ENCODE measurements around the gene DHX8. TPM values are rescaled to one million over a fixed set of nuclear protein-coding genes. Genes with fewer than 3 reads are reported as not detected.

The DHX8 gene
- total and polyA plus RNA-seq, 2 of the 8 experiments (the other 6 are each of a cell fraction or from before 2014, with no cell fraction given), result 30.5 to 59.4 TPM

DNA sequence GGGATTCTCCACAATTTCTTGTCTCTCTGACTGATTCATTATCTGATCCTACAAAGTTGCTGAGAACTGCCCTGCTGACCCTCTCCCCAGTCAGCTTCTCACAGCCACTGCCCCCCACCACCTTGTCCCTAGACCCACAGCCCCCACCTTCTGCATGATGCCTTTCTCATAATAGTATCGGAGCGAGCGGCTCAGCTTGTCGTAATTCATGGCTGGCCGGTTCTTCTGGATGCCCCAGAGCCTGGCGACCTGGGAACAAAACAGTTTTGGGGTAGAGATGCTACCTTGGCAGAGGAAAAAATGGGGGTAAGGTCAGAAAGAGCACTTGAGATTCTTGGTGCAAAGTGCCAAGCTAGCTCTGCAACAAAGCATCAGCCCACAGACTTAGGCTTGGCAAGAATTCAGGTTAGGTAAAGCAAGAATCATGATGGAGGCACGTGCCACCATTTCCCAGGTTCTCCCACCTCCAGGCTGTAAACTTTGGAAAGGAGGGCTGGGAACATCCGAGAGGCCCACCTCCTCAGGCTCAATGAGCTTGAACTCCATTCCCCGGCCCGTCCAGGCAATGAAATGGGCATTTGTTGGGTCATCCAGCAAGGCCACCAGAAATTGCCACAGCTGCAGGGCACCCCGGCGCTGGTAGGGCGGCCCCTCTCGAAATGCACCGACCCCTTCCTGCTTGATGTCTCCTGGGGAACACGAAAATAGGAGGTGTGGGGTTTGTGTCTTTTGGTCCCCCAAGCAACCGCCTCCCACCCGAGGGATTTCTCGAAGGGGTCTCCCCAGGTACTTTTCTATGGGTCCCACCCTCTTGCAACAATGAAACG is 45.4 kb downstream of the DHX8 start:
- Histone ChIP-seq H2BK20ac (ENCODE audit: low read length) (no peak overlapping the region), H2BK120ac (replicated peaks; ENCODE audit: low read depth, low read length) (no peak overlapping the region), H3K9ac (replicated peaks in 1 of 4; ENCODE audit: extremely low read depth in 1 of 4, low read depth in 3 of 4, low read length in 3 of 4) (no peak overlapping the region), H3K27ac (ENCODE audit: low read depth, low read length) (no peak overlapping the region), H2AK5ac (ENCODE audit: low read depth, low read length) (peak overlapping the region; percentile 99; the same call in 1 of the 2 replicates), H2BK12ac (ENCODE audit: low read depth, low read length) (no peak overlapping the region; the same call in 1 of the 2 replicates), H2BK15ac (ENCODE audit: low read length) (no peak overlapping the region), H4K91ac (replicated peaks; ENCODE audit: insufficient read length, low read length) (peak overlapping the region; percentile 46), H3K79me2 (ENCODE audit: control insufficient read depth in 1 of 2, insufficient read depth in 2 of 2, low read length in 2 of 2) (no peaks in the 10 kb centered on the region), H3K18ac (ENCODE audit: extremely low read depth, low read length) (peak overlapping the region; percentile 43; the same call in 1 of the 2 replicates), H2AFZ (ENCODE audit: low read length) (no peak overlapping the region), H3K4me1 (replicated peaks in 1 of 4; ENCODE audit: control insufficient read depth in 3 of 4, insufficient read depth in 4 of 4, low read length in 3 of 4) (peaks cover 18 to 46% (median 23%) of the 10 kb centered on the region in 4 experiments), H3K27me3 (replicated peaks in 1 of 4; ENCODE audit: control insufficient read depth in 3 of 4, extremely low read depth in 1 of 4, insufficient read depth in 3 of 4, low read length in 3 of 4) (no peaks in the 10 kb centered on the region), H3K56ac (replicated peaks; ENCODE audit: insufficient read length, low read depth, low read length) (no peak overlapping the region), H2BK5ac (ENCODE audit: low read depth, low read length) (peak overlapping the region; percentile 52; the same call in 1 of the 2 replicates), H3K23me2 (ENCODE audit: low read depth, low read length) (peaks cover 4% of the 10 kb centered on the region; the same call in 1 of the 2 replicates), H3K4me2 (ENCODE audit: insufficient read depth in 1 of 2, low read depth in 2 of 2, low read length in 2 of 2) (no peak overlapping the region; a peak in 1 of 4 replicates), H3K79me1 (ENCODE audit: low read depth, low read length) (peaks cover 2% of the 10 kb centered on the region; the same call in 1 of the 2 replicates), H3K4me3 (ENCODE audit: extremely low read depth in 1 of 4, insufficient read depth in 2 of 4, low read depth in 3 of 4, low read length in 4 of 4) (no peak overlapping the region), H3K36me3 (ENCODE audit: control insufficient read depth in 2 of 4, insufficient read depth in 4 of 4, low read length in 3 of 4) (peaks cover 3 to 21% (median 13%) of the 10 kb centered on the region in 4 experiments; a peak in 7 of 8 replicates), H4K8ac (ENCODE audit: extremely low read depth, insufficient read depth, low read length) (no peak overlapping the region), H3K4ac (replicated peaks; ENCODE audit: insufficient read length, low read depth, low read length) (no peak overlapping the region), H4K20me1 (replicated peaks in 1 of 2; ENCODE audit: control insufficient read depth in 1 of 2, insufficient read depth in 2 of 2, low read length in 2 of 2) (peaks cover 2 to 4% of the 10 kb centered on the region in 2 experiments), H4K5ac (ENCODE audit: insufficient read length, low read depth, low read length) (no peak overlapping the region), H3K14ac (ENCODE audit: insufficient read length) (no peak overlapping the region), H3K23ac (ENCODE audit: insufficient read length) (no peak overlapping the region), H3K9me3 (ENCODE audit: insufficient read depth in 2 of 2, low read depth in 1 of 2, low read length in 1 of 2) (no peaks in the 10 kb centered on the region)
- WGBS, 2 experiments (ENCODE audit: extremely low coverage in 1 of 2, insufficient coverage in 1 of 2, insufficient read length in 1 of 2, insufficient replicate concordance in 2 of 2, low coverage in 1 of 2, low lambda C conversion rate in 2 of 2, missing lambda C conversion rate in 1 of 2), result 91% methylated on average over 20 of the region's 20 CpGs; no CpG with 5 or more reads in 1 of the 2 experiments
- no peak for DNase-seq (ENCODE audit: low read depth in 1 of 2, low spot score in 2 of 2)
- FAIRE-seq, result no peak
- ChIA-PET CTCF (ENCODE audit: partially characterized antibody) (interaction anchor here (0.5 to 4.5 kb wide), 7 partner anchors 14 to 231 kb away, joined by 3 to 21 read pairs (median 4); no protein-coding TSS in a partner anchor), POLR2A (ENCODE audit: partially characterized antibody) (interaction anchor here (0.8 to 12.6 kb wide), 16 partner anchors 8 to 173 kb away, joined by 3 to 345 read pairs (median 4); partner anchors contain the start of genes ARL4D and ETV4)
- TF ChIP-seq HDAC2 (IDR thresholded peaks at IDR 0.05; ENCODE audit: borderline replicate concordance in 1 of 2, low read depth in 2 of 2, low read length in 2 of 2), result no peak
- no peak for TF ChIP-seq FOSL1 (IDR thresholded peaks at IDR 0.05; ENCODE audit: insufficient read depth, low read depth, low read length)
- TF ChIP-seq JUND (IDR thresholded peaks at IDR 0.05; ENCODE audit: low read length), result no peak
- TF ChIP-seq HDAC6 (IDR thresholded peaks at IDR 0.05; ENCODE audit: low read depth, low read length), result no peak
- TF ChIP-seq TBP (IDR thresholded peaks at IDR 0.05; ENCODE audit: low read depth, low read length), result no peak
- TF ChIP-seq CTBP2 (IDR thresholded peaks at IDR 0.05; ENCODE audit: borderline replicate concordance, insufficient read depth, insufficient read length, low read length), result no peak
- no peak for TF ChIP-seq MAX (IDR thresholded peaks at IDR 0.05)
- TF ChIP-seq SUZ12 (IDR thresholded peaks at IDR 0.05; ENCODE audit: low read length), result no peak
- TF ChIP-seq SIN3A (conservative IDR thresholded peaks at IDR 0.05 in 1 of 2, IDR thresholded peaks at IDR 0.05 in 1 of 2; ENCODE audit: low read depth in 1 of 2, low read length in 2 of 2), result no peak
- no peak for TF ChIP-seq CBX5 (IDR thresholded peaks at IDR 0.05; ENCODE audit: low read depth, low read length)

Measured in H1 (cell line).